Measurements from ENCODE around the gene CEACAM19. TPM values are rescaled to one million over a fixed set of nuclear protein-coding genes. Genes with fewer than 3 reads are reported as not detected.
"Not testable (repeated sequence)": the region's sequence is repeated elsewhere in the genome, so short reads cannot be mapped to it uniquely, and the experiment has no call there.

CEACAM19 gene, protein sequence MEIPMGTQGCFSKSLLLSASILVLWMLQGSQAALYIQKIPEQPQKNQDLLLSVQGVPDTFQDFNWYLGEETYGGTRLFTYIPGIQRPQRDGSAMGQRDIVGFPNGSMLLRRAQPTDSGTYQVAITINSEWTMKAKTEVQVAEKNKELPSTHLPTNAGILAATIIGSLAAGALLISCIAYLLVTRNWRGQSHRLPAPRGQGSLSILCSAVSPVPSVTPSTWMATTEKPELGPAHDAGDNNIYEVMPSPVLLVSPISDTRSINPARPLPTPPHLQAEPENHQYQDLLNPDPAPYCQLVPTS
- polyA plus RNA-seq (ENCODE audit: insufficient read length), result 11.7 TPM

DNA sequence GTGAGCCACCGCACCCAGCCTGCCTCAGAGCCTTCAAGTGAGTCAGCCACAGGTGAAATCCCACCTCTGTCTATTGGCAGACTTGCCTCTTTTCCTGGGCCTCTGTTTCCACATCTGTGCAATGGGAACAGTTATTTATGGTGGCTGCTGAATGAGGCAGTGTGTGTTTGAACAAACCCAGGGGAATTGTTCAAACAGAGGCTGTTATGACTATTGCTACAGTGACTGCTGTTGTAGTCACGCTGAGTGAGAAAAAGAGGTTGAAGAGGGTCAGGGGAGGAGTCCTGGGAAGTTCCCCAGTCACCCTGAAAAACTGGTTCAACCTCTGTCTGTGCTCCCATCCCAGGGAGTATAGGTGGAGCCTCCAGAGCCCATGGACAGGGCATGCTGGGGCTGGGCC lies at the start of gene CEACAM19:
TSS of gene CEACAM19 (plus strand) at position 83 of the 400 bp plus-strand sequence. CDS start 450 bp downstream, outside the sequence.
- DNase-seq, result no peak

DNA sequence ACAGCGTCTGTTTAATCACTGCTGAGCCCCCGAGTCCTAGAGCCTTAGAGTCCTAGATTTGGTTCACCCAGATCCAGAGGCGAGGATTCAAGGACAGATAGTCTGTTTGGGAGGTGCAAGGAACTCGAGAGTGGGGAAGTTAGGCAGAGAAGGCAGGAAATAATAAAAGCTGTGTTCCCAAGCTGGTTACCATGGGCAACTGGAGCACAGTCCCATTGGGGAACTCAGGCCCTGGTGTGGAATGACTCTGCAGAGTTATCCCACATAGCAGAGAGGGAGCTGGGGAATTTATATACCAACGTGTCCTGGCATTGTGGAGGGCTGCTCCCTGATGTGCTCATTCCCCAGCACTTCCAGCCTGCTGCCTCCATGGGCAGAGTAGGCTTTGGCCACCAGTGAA lies 48.2 kb upstream of the CEACAM19 start:
- no peak for DNase-seq

DNA sequence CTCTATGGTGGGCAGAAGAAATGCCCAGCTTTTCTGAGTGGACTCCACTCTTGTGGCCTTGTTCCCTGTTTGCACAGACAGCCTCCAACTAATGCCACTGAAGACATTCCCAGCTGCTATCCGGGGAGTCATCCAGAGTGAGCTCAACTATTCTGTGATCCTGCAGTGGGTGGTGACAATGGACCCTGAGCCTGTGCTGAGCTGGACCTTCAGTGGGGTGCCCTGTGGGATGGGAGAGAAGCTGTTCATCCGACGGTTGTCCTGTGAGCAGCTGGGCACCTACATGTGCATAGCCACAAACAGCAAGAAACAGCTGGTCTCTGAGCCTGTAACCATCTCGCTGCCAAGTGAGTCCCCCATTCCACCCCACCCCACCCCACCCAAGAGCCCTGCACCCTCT lies 47.7 kb upstream of the CEACAM19 start:
- no peak for DNase-seq

DNA sequence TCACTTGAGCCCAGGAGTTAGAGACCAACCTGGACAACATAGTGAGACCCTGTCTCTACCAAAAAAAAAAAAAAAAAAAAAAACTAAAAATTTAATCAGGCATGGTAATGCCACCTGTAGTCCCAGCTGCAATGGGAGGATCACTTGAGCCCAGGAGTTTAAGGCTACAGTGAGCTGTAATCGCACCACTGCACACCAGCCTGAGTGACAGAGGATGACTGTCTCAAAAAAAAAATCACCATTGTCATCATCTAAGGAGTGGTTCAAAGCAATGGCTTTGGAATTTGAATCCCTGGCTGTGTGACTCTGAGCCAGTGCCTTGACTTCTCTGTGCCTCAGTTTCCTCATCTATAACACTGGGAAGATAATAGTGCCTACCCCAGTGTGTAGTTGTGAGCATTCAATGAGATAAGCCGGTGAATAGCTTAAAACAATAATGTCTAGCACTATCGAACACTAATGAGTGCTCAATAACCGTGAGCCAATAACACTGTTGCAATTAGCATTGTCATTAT lies 46.4 kb upstream of the CEACAM19 start:
- DNase-seq, result no peak

DNA sequence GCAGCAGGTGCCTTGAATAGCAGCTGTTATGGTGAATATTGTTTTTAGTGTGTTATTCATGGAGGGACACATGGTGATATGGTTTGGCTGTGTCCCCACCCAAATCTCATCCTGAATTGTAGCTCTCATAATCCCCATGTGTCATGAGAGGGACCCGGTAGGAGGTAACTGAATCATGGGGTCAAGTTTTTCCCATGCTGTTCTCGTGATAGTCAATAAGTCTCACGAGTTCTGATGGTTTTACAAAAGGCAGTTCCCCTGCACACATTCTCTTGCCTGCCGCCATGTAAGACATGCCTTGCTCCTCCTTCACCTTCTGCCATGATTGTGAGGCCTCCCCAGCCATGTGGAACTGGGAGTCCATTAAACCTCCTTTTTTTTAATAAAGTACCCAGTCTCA lies 45.6 kb upstream of the CEACAM19 start:
- DNase-seq, result not testable (repeated sequence)

DNA sequence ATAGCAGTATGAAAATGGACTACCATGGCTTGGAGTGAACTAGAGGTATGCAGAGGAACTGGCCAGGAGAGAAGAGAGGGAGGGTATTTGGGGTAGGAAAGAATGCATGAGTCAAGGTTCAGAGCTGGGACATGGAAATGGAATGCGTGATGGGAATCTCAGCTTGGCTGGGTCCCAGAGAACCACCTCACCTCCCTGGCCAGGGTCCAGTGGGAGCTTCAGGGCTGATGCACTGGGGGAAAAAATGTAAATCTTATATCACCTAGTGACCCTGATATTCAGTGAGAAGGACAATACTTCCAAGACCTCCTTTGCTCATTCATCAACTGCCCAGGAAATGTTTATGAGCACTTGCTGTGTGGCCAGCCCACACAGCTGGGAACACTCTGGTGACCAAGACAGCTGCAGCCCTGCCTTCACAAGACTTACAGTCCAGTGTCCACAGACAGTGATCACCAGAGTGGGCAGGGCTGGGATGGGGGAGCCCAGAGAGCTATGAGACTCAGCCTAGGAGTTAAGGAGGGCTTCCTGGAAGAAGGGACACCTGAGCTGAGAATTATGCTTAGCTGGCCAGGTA lies 45.1 kb upstream of the CEACAM19 start:
- no peak for DNase-seq

DNA sequence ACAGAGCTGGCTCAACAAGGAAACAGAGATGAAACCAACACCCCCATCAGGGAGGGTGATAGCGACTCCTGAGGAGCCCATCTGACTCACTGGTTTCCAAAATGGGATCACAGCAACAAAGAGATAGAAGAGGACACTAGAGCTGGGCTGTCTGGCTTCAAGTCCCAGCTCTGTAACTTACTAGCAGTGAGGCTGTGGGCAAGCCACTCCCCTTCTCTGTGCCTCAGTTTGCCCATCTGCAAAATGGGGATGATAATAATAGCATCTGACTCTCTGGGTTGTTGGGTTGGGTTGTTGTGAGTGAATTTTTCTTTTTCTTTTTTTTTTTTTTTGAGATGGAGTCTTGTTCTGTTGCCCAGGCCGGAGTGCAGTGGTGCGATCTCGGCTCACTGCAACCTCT lies 43.7 kb upstream of the CEACAM19 start:
- DNase-seq, result no peak

DNA sequence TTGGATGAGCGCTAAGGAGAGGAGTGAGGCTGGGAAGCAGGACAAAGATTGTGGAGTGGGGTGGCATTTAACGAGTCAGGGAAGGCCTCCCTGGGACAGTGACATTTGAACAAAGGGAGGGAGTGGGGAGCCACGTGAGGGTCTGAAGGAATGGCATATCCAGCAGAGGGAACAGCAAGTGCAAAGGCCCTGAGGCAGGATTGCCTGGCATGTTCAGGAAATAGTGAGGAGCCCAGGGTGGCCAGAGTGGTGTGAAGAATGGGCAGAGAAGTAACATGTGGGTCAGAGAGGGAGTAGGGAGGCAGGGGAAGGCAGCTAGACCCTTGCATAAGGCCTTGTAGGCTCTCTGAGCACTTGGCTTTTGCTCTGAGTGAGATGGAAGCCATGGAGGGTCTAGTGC lies 42.5 kb upstream of the CEACAM19 start:
- no peak for DNase-seq

DNA sequence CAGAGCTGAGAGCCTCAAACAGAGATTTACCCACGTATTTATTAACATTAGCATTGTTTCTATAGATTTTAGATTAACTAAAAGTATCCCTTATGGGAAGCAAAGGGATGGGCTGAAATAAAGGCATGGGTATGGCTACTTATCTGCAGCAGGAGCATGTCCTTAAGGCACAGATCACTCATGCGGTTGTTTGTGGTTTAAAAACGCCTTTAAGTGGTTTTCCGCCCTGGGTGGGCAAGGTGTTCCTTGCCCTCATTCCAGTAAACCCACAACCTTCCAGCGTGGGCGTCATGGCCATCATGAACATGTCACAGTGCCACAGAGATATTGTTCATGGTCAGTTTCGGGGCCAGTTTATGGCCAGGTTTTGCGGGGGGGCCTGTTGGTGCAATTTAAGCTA lies 39.7 kb upstream of the CEACAM19 start:
- DNase-seq, result not testable (repeated sequence)

DNA sequence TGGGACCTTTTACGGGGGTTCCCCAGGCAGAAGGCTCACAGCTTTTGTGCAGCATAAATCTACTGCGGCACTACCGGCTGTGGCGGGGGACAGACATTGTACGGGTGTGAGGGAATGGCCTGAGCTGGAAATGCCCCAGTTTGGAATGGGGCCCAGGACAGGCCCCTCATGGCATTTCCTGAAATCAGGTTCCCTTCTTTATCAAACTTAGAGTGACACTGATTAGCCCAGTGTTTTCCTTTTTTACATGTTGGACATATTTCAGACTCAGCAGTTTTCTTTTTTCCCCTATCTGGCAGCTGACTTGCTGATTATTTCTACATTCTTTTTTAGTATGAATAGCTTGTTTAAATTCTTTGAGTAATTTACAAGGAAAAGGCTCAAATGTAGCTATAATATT lies 37.2 kb upstream of the CEACAM19 start:
- not testable (repeated sequence) for DNase-seq

DNA sequence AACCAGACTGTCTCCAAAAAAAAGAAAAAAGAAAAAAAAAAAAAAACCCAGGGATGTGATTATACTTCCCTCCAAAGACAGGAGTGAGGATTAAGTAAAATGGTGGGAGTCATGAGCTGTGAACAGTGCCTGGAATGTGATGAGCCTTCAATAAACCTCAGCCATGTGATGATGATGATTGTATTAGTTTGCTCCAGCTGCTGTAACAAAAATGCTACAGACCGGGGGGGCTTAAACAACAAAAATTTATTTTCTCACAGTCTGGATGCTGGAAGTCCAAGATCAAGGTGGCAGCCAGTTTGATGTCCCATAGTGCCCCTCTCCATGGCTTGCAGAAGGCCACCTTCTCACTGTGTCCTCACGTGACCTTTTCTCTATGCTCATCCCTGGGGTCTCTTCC lies 36.5 kb upstream of the CEACAM19 start:
- DNase-seq, result no peak

DNA sequence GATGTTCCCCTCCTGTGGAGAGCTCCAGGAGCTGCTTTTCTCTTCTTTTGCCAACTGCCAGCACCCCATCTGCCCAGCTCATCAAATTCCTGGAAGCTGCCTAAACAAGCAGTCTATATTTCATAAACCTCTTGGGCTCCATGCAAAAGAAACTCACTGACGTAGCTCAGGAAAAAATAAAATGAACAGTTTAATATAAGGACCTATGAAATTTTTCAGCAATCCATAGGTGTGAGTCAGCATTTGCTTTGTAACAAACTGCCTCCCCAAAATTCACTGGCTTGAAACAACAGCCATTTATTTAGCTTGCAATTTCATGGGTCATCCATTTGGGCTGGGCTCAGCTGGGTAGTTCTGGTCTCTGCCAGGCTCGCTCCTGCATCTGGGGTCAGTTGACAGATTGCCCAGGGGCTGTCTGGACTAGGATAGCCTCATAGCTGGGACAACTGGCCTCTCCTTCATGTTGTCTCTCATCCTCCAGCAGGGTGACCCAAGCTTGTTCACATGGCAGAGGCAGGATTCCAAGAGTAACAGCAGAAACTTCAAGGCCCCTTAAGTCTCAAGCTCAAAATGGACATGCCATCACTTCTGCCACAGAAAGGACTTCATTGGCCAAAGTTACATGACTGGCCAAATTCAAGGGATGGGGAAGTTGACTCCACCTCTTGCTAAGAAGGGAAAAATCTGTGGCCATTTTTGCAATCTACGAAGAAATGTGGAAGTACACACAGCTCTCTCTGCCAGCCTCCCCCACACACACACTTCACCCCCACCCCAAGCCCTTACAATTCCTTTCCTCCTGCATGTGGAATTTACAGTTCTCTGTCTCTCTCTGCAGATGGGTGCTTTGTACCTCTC lies 35.5 kb upstream of the CEACAM19 start:
- no peak for DNase-seq

DNA sequence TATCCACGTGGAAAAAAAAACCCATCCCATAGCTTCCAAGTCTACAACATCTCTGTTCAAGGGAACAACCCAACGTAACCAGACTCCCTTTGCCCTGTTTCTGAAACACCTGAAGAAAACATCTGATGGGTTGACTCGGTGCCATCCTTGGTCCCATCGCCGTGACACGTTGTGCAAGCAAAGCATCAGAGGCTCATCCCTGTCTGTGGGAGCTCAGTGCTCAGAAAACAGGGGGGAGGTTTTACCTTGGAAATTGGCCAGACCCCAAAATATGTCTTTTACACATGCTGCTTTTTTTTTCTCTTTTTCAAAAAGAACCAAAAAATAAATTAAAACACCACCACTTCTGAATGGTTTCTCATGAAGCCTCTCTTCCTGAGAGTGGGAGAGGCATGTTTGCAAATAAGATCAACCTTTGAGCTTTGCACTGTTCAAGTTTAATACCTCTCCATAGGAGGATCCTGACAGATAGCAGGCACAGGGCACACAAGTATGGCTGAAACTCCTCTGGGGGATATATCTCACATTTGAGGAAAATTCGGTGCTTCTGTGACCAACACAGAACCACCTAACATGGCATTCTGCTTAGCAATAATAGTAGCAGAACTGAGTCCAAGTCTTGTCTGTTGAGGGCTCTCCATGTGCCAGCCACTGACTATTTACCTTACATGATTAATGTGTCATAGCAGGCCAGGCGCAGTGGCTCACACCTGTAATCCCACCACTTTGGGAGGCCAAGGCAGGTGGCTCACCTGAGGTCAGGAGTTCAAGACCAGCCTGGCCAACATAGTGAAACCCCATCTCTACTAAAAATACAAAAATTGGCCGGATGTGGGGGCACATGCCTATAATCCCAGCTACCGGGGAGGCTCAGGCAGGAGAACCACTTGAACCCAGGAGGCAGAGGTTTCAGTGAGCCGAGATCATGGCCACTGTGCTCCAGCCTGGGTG lies 34.6 kb upstream of the CEACAM19 start:
- no peak for DNase-seq

DNA sequence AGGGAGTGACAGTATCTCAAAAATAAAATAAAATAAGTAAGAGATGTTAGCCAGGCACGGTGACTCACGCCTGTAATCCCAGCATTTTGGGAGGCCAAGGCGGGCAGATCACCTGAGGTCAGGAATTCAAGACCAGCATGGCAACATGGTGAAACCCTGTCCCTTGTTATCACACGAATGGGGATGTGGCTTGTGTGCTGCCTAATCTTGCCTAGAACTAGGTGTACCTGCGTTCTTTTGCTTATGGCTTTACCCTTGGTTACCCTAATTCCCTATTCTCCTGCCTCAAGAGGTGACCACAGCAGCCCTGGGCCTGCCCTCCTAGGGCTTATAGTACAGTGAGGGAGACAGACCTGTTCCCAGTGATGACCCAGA lies 33.9 kb upstream of the CEACAM19 start:
- no peak for DNase-seq

DNA sequence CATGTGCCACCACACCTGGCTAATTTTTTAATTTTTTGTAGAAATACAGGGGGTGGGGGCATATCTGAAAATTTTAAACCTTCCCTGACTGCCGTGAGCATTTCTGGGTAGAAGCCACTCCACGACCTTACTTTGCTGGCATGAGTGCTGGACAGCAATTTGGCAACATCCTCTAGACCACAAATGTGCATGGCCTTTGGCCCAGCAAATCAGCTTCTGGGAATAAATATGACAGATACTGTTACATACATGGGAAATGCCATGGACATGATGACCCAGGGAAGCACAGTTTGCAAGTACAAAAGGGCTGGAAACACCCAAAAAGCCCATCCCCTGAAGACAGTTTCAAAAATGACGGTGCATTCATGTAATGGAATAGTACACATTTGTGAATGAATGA lies 30.8 kb upstream of the CEACAM19 start:
- DNase-seq, result no peak

DNA sequence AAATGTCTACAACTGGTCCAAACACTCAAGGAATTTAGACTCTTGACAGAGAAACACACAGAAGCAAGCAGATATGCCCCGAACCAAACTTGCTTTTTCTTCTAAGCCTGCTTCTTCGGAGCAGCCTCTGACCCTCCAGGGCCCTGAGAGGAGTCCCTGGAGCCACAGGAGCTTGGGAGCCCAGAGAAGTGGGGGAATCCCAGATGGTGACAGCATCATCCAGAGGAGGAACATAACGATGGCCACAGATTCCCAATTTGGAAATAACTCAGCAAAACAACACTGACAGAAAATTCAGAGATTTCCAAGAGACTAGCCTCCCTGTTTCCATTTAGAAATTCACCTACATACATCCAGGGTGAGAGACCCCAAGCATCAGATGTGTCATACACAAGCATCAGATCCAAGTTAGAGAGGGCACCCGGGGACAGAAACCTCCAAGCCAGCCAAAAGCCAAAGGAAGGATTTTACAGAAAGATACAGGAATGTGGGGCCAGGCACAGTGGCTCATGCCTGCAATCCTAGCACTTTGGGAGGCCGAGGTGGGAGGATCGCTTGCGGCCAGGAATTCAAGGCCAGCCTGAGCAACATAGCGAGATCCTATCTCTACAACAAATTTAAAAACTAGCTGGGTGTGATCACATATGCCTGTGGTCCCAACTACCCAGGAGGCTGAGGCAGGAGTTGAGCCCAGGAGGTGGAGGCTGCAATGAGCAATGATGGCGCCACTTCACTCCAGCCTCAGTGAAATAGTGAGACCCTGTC lies 29.6 kb upstream of the CEACAM19 start:
- DNase-seq, result no peak

DNA sequence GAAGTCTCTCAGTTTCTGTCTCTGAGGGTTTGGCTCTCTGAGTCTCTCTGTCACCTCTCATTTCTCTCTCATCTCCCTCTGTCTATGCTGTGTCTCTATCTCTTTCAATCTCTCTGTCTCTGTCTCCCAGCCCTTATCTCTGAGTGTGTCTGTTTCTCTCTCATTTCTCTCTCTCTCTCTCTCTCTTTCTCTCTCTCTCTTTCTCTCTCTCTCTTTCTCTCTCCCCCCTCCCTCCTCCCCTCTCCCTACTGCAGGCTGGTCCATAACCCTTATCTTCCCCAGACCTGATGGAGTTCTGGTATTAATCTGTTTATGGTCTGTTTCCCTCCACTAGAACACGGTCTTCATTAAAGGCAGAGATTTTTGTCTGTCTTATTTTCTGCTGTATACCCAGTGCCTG lies 28.9 kb upstream of the CEACAM19 start:
- DNase-seq, result no peak

DNA sequence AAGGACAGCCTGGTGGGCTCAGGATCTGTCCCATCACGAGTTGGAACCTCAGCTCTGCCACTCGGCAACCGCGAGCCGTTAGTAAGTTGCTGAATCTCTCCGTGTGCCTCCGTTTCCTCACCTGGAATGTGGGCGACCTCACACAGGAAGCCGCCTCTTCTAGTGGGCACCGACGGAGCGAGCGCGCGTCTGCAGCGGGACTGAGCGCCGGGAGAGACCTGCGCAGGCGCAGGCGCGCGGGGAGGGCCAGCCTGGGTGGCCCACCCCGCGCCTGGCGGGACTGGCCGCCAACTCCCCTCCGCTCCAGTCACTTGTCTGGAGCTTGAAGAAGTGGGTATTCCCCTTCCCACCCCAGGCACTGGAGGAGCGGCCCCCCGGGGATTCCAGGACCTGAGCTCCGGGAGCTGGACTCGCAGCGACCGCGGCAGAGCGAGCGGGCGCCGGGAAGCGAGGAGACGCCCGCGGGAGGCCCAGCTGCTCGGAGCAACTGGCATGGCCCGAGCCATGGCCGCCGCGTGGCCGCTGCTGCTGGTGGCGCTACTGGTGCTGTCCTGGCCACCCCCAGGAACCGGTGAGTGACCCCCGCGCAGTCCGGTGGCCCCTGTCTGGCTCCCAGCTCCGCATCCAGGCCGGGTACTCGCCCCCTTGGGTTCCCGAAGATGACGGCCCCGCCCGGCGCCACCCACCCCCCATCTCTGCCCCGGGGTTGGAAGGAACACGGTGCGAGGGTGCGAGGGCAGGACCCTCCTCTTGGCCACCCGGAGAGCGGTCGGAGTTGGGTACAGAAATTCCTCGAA lies 27.5 kb upstream of the CEACAM19 start, which contains the start of gene PVR:
TSS of gene PVR (plus strand) at position 306 of the 797 bp plus-strand sequence. CDS start at position 493, 187 bp downstream.
- DNase-seq, result peak; percentile 78

DNA sequence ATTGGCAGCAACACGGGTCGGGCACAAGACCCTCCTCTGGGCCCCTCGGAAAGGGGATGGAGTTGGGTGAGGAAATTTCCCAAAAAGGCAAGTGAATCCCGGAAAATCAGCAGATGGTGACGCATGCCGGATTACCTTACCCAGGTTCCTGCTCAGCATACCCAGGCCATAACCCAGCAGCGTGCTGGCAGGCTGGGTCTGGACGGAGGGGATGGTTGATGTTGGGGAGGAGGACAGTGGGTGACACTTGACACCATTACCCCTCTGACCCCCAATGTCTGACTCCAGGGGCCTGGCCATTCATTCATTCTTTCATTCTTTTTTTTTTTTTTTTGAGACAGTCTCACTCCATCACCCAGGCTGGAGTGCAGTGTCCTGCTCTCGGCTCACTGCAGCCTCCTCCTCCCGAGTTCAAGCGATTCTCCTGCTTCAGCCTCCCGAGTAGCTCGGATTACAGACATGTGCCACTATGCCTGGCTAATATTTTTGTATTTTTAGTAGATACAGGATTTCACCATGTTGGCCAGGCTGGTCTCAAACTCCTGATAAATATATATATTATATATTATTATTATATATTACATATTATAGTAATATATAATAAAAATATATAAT lies 26.8 kb upstream of the CEACAM19 start:
- DNase-seq, result peak; percentile 40
